ENCODE data around the gene NOL7. TPM values are rescaled to one million over a fixed set of nuclear protein-coding genes. Genes with fewer than 3 reads are reported as not detected.

The NOL7 gene
- total and polyA plus RNA-seq, 7 donors, result 31.2 to 141 (median 45.1) TPM

DNA sequence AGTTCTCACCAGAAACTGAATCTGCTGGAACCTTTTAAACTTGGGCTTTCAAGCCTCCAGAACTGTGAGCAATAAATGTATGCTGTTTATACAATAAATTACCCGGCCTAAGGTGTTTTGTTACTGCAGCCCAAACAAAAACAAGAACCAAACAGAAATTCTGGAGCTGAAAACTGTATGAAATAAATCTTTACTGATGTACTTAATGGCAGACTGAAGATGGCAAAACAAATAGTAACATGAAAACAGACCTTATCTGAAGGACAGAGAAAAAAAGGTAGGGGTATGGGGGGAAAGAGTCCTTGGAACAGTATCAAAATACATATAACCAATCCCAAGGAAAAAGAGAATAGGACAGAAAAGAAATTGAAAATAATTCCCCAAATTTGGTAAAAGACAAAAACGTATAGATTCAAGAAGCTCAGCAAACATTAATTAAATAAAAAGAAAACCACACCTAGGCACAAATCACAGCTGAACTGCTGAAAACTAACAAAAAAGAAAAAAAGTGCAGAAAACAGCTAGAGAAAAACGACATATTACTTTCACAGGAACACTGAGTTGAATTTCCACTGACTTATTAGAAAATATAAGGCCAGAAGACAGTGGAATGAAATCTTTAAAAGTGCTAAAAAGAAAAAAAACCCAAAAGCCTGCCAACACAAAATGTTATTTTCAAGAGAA lies 47.7 kb downstream of the NOL7 start:
- ATAC-seq (no peak), DNase-seq (no peak)
- TF ChIP-seq CTCF (IDR thresholded peaks at IDR 0.05), result no peak
- no peak overlapping the region for H3K27ac ChIP-seq
- H3K36me3 ChIP-seq (ENCODE audit: insufficient read depth in 1 of 2, low read depth in 1 of 2), result no peaks in the 10 kb centered on the region
- intact Hi-C loops (cut with DNase I), result no loop called here
- H3K4me3 ChIP-seq, result no peak overlapping the region
- no peaks in the 10 kb centered on the region for H3K9me3 ChIP-seq
- H3K4me1 ChIP-seq, result peaks cover 64% of the 10 kb centered on the region
- H3K27me3 ChIP-seq (ENCODE audit: insufficient read depth in 3 of 3, low read length in 2 of 3), result no peaks in the 10 kb centered on the region
- WGBS, 3 donors, result 87 to 89% (median 89%) methylated on average over 3 of the region's 3 CpGs

DNA sequence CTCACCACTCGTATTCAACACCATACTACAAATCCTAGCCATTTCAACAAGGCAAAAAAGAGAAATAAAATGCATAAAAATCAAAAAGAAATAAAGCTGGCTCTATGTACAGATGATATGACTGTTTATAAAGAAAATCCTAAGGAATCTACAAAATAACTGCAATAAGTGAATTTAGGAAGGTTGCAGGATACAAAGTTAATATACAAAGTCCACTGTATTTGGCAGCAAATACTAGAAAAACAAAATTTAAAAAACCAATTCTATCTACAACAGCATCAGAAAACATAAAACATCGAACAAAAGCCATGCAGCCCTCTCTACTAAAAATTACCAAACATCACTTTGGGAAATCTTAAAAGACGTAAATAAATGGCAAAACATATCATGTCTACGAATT lies 48.9 kb downstream of the NOL7 start:
- no peak overlapping the region for H3K4me3 ChIP-seq
- no peaks in the 10 kb centered on the region for H3K36me3 ChIP-seq (ENCODE audit: insufficient read depth in 1 of 2, low read depth in 1 of 2)
- 91 to 95% (median 91%) methylated on average over 4 of the region's 4 CpGs for WGBS, 3 donors
- TF ChIP-seq CTCF (IDR thresholded peaks at IDR 0.05), result no peak
- intact Hi-C loops (cut with DNase I), result no loop called here
- DNase-seq, result no peak
- no peak for ATAC-seq
- no peaks in the 10 kb centered on the region for H3K9me3 ChIP-seq
- H3K4me1 ChIP-seq, result peaks cover 71% of the 10 kb centered on the region
- H3K27ac ChIP-seq, result no peak overlapping the region
- H3K27me3 ChIP-seq (ENCODE audit: insufficient read depth in 3 of 3, low read length in 2 of 3), result no peaks in the 10 kb centered on the region

GRCh38 chr6:13664703-13665352 lies 49.7 kb downstream of the NOL7 start:
- TF ChIP-seq CTCF (IDR thresholded peaks at IDR 0.05), result no peak
- intact Hi-C loops (cut with DNase I), result loop anchor here in 1 of 2 donors (5.0 kb wide), 1 partner anchor 42 kb away; no protein-coding TSS in a partner anchor
- Histone ChIP-seq H3K27me3 (ENCODE audit: insufficient read depth in 3 of 3, low read length in 2 of 3) (no peaks in the 10 kb centered on the region), H3K36me3 (ENCODE audit: insufficient read depth in 1 of 2, low read depth in 1 of 2) (no peaks in the 10 kb centered on the region), H3K4me3 (no peak overlapping the region), H3K9me3 (no peaks in the 10 kb centered on the region), H3K4me1 (peaks cover 65% of the 10 kb centered on the region), H3K27ac (no peak overlapping the region)
- DNase-seq (no peak), ATAC-seq (no peak)

- Histone ChIP-seq H3K9me3 (no peaks in the 10 kb centered on the region), H3K36me3 (ENCODE audit: insufficient read depth in 1 of 2, low read depth in 1 of 2) (no peaks in the 10 kb centered on the region), H3K4me3 (no peak overlapping the region), H3K27me3 (ENCODE audit: insufficient read depth in 3 of 3, low read length in 2 of 3) (no peaks in the 10 kb centered on the region), H3K27ac (no peak overlapping the region), H3K4me1 (peaks cover 51% of the 10 kb centered on the region)
- ATAC-seq, result peak in 3 of 4 donors; percentile 40 to 49 (median 43)
- WGBS, 3 donors, result 93 to 95% (median 94%) methylated on average over 8 of the region's 8 CpGs
- DNase-seq, result no peak
- intact Hi-C loops (cut with DNase I), result loop anchor here in 1 of 2 donors (5.0 kb wide), 1 partner anchor 41 kb away; no protein-coding TSS in a partner anchor
- no peak for TF ChIP-seq CTCF (IDR thresholded peaks at IDR 0.05)
Observed at GRCh38 chr6:13666194-13667105, 51.3 kb downstream of the NOL7 start.
